ENCODE results near the gene DYDC2.
"Not testable (repeated sequence)": the region's sequence is repeated elsewhere in the genome, so short reads cannot be mapped to it uniquely, and the experiment has no call there.

Gene DYDC2

GRCh38 chr10:80356989-80357850, 639 bp downstream of the DYDC2 start:
- no peak for DNase-seq (ENCODE audit: low read depth in 1 of 2, low spot score in 1 of 2)

DNA sequence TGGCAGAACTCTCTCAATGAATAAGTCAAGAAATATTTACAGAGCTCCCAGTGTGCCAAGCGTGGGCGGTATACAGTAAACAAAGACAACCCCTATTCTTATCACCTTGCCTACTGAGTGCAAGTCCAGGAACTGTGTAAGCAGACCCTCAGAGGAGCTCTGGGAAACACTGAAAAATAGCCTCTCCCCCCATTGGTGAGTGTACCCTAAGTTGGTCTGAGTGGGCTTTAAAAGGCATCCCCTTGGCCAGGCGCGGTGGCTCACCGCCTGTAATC, 1.2 kb downstream of the DYDC2 start:
- no peak for DNase-seq (ENCODE audit: low read depth in 1 of 2, low spot score in 1 of 2)
- Histone ChIP-seq H3K4me3 (replicated peaks; ENCODE audit: insufficient read depth, low read length) (no peak overlapping the region), H3K27me3 (ENCODE audit: insufficient read depth, poor library complexity, severe bottlenecking) (peaks cover 18% of the 10 kb centered on the region), H3K27ac (replicated peaks) (no peak overlapping the region)
- TF ChIP-seq, protein P1, sequence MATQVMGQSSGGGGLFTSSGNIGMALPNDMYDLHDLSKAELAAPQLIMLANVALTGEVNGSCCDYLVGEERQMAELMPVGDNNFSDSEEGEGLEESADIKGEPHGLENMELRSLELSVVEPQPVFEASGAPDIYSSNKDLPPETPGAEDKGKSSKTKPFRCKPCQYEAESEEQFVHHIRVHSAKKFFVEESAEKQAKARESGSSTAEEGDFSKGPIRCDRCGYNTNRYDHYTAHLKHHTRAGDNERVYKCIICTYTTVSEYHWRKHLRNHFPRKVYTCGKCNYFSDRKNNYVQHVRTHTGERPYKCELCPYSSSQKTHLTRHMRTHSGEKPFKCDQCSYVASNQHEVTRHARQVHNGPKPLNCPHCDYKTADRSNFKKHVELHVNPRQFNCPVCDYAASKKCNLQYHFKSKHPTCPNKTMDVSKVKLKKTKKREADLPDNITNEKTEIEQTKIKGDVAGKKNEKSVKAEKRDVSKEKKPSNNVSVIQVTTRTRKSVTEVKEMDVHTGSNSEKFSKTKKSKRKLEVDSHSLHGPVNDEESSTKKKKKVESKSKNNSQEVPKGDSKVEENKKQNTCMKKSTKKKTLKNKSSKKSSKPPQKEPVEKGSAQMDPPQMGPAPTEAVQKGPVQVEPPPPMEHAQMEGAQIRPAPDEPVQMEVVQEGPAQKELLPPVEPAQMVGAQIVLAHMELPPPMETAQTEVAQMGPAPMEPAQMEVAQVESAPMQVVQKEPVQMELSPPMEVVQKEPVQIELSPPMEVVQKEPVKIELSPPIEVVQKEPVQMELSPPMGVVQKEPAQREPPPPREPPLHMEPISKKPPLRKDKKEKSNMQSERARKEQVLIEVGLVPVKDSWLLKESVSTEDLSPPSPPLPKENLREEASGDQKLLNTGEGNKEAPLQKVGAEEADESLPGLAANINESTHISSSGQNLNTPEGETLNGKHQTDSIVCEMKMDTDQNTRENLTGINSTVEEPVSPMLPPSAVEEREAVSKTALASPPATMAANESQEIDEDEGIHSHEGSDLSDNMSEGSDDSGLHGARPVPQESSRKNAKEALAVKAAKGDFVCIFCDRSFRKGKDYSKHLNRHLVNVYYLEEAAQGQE (IDR thresholded peaks at IDR 0.05; ENCODE audit: insufficient replicate concordance, low read depth): no peak
- no peak for TF ChIP-seq GABPA (IDR thresholded peaks at IDR 0.05; ENCODE audit: low read depth)
- no peak for TF ChIP-seq POLR2AphosphoS5 (IDR thresholded peaks at IDR 0.05; ENCODE audit: low read depth)
- TF ChIP-seq CTCF (IDR thresholded peaks at IDR 0.05; ENCODE audit: insufficient read depth, low read length): no peak
- TF ChIP-seq SPI1 (IDR thresholded peaks at IDR 0.05; ENCODE audit: borderline replicate concordance, low read depth): no peak

More at GRCh38 chr10:80356989-80357850, 639 bp downstream of the DYDC2 start:
- no peak for TF ChIP-seq SPI1 (IDR thresholded peaks at IDR 0.05; ENCODE audit: borderline replicate concordance, low read depth)
- TF ChIP-seq CTCF (IDR thresholded peaks at IDR 0.05; ENCODE audit: insufficient read depth, low read length): no peak
- no peak for TF ChIP-seq GABPA (IDR thresholded peaks at IDR 0.05; ENCODE audit: low read depth)
- TF ChIP-seq, protein P1 (IDR thresholded peaks at IDR 0.05; ENCODE audit: insufficient replicate concordance, low read depth): no peak
- no peak for TF ChIP-seq POLR2AphosphoS5 (IDR thresholded peaks at IDR 0.05; ENCODE audit: low read depth)
- no peak overlapping the region for H3K4me3 ChIP-seq (replicated peaks; ENCODE audit: insufficient read depth, low read length)
- no peak overlapping the region for H3K27ac ChIP-seq (replicated peaks)
- peaks cover 18% of the 10 kb centered on the region for H3K27me3 ChIP-seq (ENCODE audit: insufficient read depth, poor library complexity, severe bottlenecking)

- H3K27me3 ChIP-seq (ENCODE audit: insufficient read depth, poor library complexity, severe bottlenecking): peaks cover 18% of the 10 kb centered on the region
- DNase-seq (ENCODE audit: low read depth in 1 of 2, low spot score in 1 of 2); H3K4me3 ChIP-seq (replicated peaks; ENCODE audit: insufficient read depth, low read length); H3K27ac ChIP-seq (replicated peaks): not testable (repeated sequence)
Observed at GRCh38 chr10:80358925-80359324, 2.3 kb downstream of the DYDC2 start.

- no peak for DNase-seq (ENCODE audit: low read depth in 1 of 2, low spot score in 1 of 2)
- TF ChIP-seq, protein P1 (IDR thresholded peaks at IDR 0.05; ENCODE audit: insufficient replicate concordance, low read depth): no peak
- TF ChIP-seq POLR2AphosphoS5 (IDR thresholded peaks at IDR 0.05; ENCODE audit: low read depth): no peak
- TF ChIP-seq GABPA (IDR thresholded peaks at IDR 0.05; ENCODE audit: low read depth): no peak
- TF ChIP-seq CTCF (IDR thresholded peaks at IDR 0.05; ENCODE audit: insufficient read depth, low read length): no peak
- no peak for TF ChIP-seq SPI1 (IDR thresholded peaks at IDR 0.05; ENCODE audit: borderline replicate concordance, low read depth)
- Histone ChIP-seq H3K27ac (replicated peaks) (no peak overlapping the region), H3K4me3 (replicated peaks; ENCODE audit: insufficient read depth, low read length) (no peak overlapping the region), H3K27me3 (ENCODE audit: insufficient read depth, poor library complexity, severe bottlenecking) (peaks cover 18% of the 10 kb centered on the region)
Observed at GRCh38 chr10:80359644-80360043, 3.1 kb downstream of the DYDC2 start.

Measured in HL-60 (cell line).